ENCODE measurements around the gene HOXA3.

DNA sequence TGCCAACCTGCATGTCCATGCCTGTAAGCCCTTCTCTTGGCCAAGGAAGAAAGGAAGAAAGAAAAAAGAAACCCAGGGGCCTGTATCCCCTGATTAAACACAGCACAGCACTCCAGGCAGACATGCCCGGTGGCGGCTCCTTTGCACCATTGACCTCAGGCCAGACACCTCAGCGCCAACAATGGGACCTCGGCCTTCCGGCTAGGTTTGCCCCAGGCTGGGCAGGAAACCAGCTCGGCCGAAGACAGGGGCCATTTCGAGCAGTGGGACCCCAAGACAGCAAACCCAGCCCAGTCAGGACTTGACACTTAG, 18.9 kb upstream of the HOXA3 start:
- TF ChIP-seq POLR2AphosphoS5 (IDR thresholded peaks at IDR 0.05; ENCODE audit: low read depth, low read length) = no peak
- no peak for TF ChIP-seq CTCF (IDR thresholded peaks at IDR 0.05)
